ENCODE data around the gene TPK1. TPM values are rescaled to one million over a fixed set of nuclear protein-coding genes. Genes with fewer than 3 reads are reported as not detected.

Gene TPK1
- polyA plus RNA-seq, 2 of the 4 experiments (the other 2 are of a cell fraction), result 1.4 to 2.5 TPM

- FAIRE-seq (no peak), ATAC-seq (no peak), DNase-seq (ENCODE audit: low read depth in 1 of 2, low spot score in 1 of 2) (no peak)
- H3K9me3 ChIP-seq, result no peaks in the 10 kb centered on the region; the same call in 2 of the 3 replicates
- no peak overlapping the region for H3K4me3 ChIP-seq
- H3K4me1 ChIP-seq, result no peaks in the 10 kb centered on the region; the same call in 2 of the 3 replicates
- WGBS (ENCODE audit: missing lambda C conversion rate), result 20% methylated on average over 1 of the region's 1 CpG
- no peak overlapping the region for H3K27ac ChIP-seq
- ChIA-PET CTCF (interaction anchor here (0.6 kb wide), 1 partner anchor 253 kb away, joined by 4 read pairs; no protein-coding TSS in a partner anchor), POLR2A (no interaction called here)
- H3K4me2 ChIP-seq, result no peak overlapping the region
- TF ChIP-seq RARB (CRISPR knock-in tag; IDR thresholded peaks at IDR 0.05) (no peak), ESRRA (IDR thresholded peaks at IDR 0.05; ENCODE audit: borderline replicate concordance, low read length) (no peak), MAFK (IDR thresholded peaks at IDR 0.05; ENCODE audit: partially characterized antibody) (no peak), GATA3 (IDR thresholded peaks at IDR 0.05; ENCODE audit: borderline replicate concordance) (no peak), EP300 (IDR thresholded peaks at IDR 0.05) (no peak), NPAS2 (CRISPR knock-in tag; IDR thresholded peaks at IDR 0.05; ENCODE audit: borderline replicate concordance) (no peak), HOXB13 (CRISPR knock-in tag; IDR thresholded peaks at IDR 0.05; ENCODE audit: low read depth) (no peak)
Measured at GRCh38 chr7:144545330-144545729, 290.5 kb downstream of the TPK1 start.

- POLR2A ChIA-PET, result no interaction called here
- CTCF ChIA-PET, result no interaction called here
- H3K4me1 ChIP-seq, result no peaks in the 10 kb centered on the region
- no peak for DNase-seq (ENCODE audit: low read depth in 1 of 2, low spot score in 1 of 2)
- 61% methylated on average over 3 of the region's 3 CpGs for WGBS (ENCODE audit: missing lambda C conversion rate)
- H3K9me3 ChIP-seq, result no peaks in the 10 kb centered on the region
- H3K4me3 ChIP-seq, result no peak overlapping the region
- FAIRE-seq, result no peak
- H3K27ac ChIP-seq, result no peak overlapping the region
- H3K4me2 ChIP-seq, result no peak overlapping the region
- TF ChIP-seq RARB (CRISPR knock-in tag; IDR thresholded peaks at IDR 0.05), result no peak
- TF ChIP-seq CTCF (IDR thresholded peaks at IDR 0.05), result no peak
- no peak for TF ChIP-seq E2F6 (IDR thresholded peaks at IDR 0.05; ENCODE audit: borderline replicate concordance, low read depth)
- no peak for TF ChIP-seq POLR2AphosphoS2 (conservative IDR thresholded peaks at IDR 0.05; ENCODE audit: low read length)
- no peak for TF ChIP-seq HES2 (IDR thresholded peaks at IDR 0.05)
- TF ChIP-seq EP300 (IDR thresholded peaks at IDR 0.05), result no peak
- no peak for TF ChIP-seq CHD4 (IDR thresholded peaks at IDR 0.05; ENCODE audit: borderline replicate concordance)
- no peak for TF ChIP-seq TP53 (CRISPR knock-in tag; IDR thresholded peaks at IDR 0.05)
- TF ChIP-seq PHF8 (IDR thresholded peaks at IDR 0.05; ENCODE audit: borderline replicate concordance, low read depth), result no peak
- TF ChIP-seq ZC3H11A (IDR thresholded peaks at IDR 0.05), result no peak
- TF ChIP-seq ZFP36 (IDR thresholded peaks at IDR 0.05; ENCODE audit: borderline replicate concordance, partially characterized antibody), result no peak
- no peak for TF ChIP-seq ELK1 (IDR thresholded peaks at IDR 0.05; ENCODE audit: low read depth, low read length)
- ATAC-seq, result no peak
Measured at GRCh38 chr7:144534655-144535395, 301.0 kb downstream of the TPK1 start.

- WGBS (ENCODE audit: missing lambda C conversion rate), result 17% methylated on average over 4 of the region's 4 CpGs
- CTCF ChIA-PET, result no interaction called here
- TF ChIP-seq MAFK (IDR thresholded peaks at IDR 0.05; ENCODE audit: partially characterized antibody), result no peak
- TF ChIP-seq FOSL2 (IDR thresholded peaks at IDR 0.05), result no peak
- no peak for TF ChIP-seq FOSL2 (CRISPR knock-in tag; IDR thresholded peaks at IDR 0.05)
- TF ChIP-seq KDM1A (IDR thresholded peaks at IDR 0.05; ENCODE audit: low read depth), result no peak
- TF ChIP-seq CHD2 (IDR thresholded peaks at IDR 0.05; ENCODE audit: low read length, partially characterized antibody), result no peak
- TF ChIP-seq SMC3 (IDR thresholded peaks at IDR 0.05), result no peak
- TF ChIP-seq HMGXB4 (CRISPR knock-in tag; IDR thresholded peaks at IDR 0.05; ENCODE audit: borderline replicate concordance), result no peak
- TF ChIP-seq POLR2A (IDR thresholded peaks at IDR 0.05; ENCODE audit: low read length), result no peak
- no peak for TF ChIP-seq BCL3 (IDR thresholded peaks at IDR 0.05)
- TF ChIP-seq MAX (IDR thresholded peaks at IDR 0.05), result no peak
- TF ChIP-seq NFE2L2 (conservative IDR thresholded peaks at IDR 0.05; ENCODE audit: low read length), result no peak
- TF ChIP-seq ZSCAN20 (CRISPR knock-in tag; IDR thresholded peaks at IDR 0.05), result no peak
- no peak for TF ChIP-seq CEBPB (IDR thresholded peaks at IDR 0.05)
Measured at GRCh38 chr7:144534196-144534595, 301.7 kb downstream of the TPK1 start.

More at GRCh38 chr7:144534196-144534595, 301.7 kb downstream of the TPK1 start:
- Histone ChIP-seq H3K4me2 (no peak overlapping the region), H3K4me3 (no peak overlapping the region), H3K27ac (no peak overlapping the region), H3K4me1 (no peaks in the 10 kb centered on the region), H3K9me3 (no peaks in the 10 kb centered on the region)
- FAIRE-seq (no peak), DNase-seq (ENCODE audit: low read depth in 1 of 2, low spot score in 1 of 2) (no peak), ATAC-seq (no peak)
- POLR2A ChIA-PET, result no interaction called here
